HG03095 (cell line): ENCODE measurements around the gene MARCOL.

Experiments used
- ATAC-seq: cut with Tn5 transposase; IDR thresholded peaks from one replicate; pipeline ENCODE4 v1.9.1; 2021; ENCODE audit warnings: moderate library complexity; ENCODE audit not compliant: unreplicated experiment

MARCOL gene

GRCh38 chr5:148238418-148238794 lies at the start of gene MARCOL:
Gene MARCOL, plus strand, starts transcription at chr5:148238525. Its CDS starts 73 bp downstream, at chr5:148238598.
- no peak for ATAC-seq

GRCh38 chr5:148191010-148191409 lies 47.3 kb upstream of the MARCOL start:
- no peak for ATAC-seq

DNA sequence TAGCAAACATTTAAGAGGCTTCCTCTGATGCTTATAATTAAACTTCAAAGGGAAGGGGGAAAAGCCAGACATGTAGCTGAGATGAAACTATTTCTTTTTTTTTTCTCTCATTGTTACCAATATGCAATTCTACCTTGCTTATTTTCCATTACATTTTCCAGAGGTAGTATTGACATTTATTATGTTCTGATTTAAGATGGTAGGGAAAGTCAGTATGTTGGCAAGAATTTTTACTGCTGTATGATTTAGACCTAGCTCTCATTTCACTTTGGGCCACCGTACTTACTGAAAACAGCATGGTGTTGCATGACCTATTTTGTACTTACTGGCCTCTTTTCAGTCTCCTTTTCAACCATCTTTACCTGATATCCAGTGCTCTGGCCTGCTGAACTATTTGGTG lies 45.1 kb upstream of the MARCOL start:
- no peak for ATAC-seq

GRCh38 chr5:148201151-148201550 lies 37.2 kb upstream of the MARCOL start:
- no peak for ATAC-seq

DNA sequence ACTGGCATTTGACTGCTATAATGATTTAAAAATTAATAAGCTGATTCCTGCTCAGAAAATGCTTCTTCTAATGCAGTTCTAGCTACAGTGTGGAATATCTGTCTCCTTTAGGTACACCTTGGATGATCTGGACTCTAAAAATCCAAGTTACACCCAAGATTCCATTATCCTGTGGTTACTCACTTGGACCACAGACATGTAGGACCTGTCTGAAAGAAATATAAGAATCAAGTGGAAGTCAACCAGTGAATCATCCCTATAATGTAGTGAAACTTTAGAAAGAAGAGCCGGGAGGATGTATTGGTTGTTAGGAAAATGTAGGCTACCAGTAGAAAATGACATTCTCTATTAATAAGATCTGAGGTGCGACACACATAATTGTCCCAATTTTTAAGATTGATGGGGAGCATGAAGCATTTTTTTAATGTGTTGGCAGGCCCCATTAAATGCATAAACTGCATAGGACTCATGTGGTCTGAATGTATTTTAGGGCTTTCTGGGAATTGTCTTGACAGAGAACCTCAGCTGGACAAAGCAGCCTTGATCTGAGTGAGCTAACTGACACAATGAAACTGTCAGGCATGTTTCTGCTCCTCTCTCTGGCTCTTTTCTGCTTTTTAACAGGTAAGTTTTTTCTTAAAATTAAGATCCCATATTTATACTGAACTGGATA lies 35.7 kb upstream of the MARCOL start, which contains the start of gene SPINK6:
Gene SPINK6, plus strand, starts transcription at position 512 of the 673 bp plus-strand sequence. Its CDS starts 55 bp downstream, at position 567.
- ATAC-seq, result no peak

GRCh38 chr5:148205044-148205806 lies 33.1 kb upstream of the MARCOL start:
- ATAC-seq, result no peak

DNA sequence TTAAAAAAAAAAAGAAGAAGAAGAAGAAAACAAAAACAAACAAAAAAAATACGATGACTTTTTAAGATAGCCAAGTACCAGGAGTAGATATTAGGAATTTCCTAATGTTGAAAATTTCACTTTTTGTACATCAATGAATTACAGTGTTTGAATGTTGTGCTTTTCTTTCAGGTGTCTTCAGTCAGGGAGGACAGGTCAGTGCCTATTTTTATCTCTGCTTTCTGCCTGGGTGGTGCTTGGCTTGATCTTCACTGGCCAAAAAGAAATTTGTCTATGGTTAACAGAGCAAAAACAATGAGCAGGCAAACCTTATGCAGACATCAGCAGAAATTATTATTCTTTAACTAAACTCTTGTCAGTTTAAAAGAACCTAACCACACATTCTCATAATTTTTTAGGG lies 32.5 kb upstream of the MARCOL start:
- no peak for ATAC-seq

DNA sequence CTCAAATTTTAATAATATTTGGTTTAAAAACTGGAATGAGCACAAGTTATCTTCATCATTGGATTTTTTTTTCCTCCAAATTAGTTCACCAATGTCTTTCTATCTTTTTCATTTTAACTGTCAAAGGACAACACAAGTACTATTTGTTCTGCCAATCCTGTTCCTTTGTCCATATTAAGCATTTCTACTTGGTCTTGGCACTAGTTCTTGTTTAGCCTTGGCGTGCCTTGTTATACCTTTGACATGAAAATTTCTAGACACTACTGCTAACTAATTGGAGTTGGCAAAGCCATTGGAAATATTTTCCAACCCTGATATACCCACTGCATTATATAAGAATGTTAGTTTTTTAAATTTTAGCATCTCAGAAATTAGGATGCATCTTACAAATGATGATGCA lies 31.7 kb upstream of the MARCOL start:
- no peak for ATAC-seq

DNA sequence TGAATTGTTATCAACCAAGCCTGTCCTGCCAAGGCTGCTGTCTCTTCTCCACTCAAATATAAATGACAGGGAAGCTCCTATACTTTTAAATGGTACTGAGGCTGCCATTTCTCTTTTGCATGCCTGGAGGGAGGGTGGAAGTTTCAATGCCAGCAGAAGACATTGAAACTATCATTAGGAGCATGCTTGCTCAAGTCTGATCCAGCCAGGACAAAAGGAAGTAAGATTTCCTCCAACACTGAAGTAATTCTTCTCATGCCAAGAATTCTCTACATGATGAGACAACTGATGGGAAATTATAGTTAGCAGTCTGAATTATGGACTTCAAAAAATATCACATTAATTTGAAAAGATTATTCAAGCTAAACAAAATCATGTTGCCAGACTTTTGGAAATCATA lies 30.1 kb upstream of the MARCOL start:
- no peak for ATAC-seq

GRCh38 chr5:148209151-148209770 lies 29.1 kb upstream of the MARCOL start:
- ATAC-seq, result no peak

DNA sequence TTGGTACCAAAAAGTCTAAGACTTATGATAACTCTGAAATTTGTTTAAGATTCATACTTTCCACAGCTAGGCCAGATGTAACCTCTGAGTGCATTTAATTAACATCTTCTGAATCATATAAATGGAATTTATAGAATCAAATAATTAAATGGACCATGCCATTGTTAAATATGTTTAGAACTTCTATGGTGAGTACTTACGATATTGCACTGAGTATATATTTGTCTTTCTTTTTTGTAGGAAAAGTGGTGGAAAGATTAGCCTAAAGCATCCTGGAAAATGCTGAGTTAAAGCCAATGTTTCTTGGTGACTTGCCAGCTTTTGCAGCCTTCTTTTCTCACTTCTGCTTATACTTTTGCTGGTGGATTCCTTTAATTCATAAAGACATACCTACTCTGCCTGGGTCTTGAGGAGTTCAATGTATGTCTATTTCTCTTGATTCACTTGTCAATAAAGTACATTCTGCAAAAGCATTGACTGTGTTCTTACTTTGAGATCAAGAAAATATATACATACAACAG lies 23.6 kb upstream of the MARCOL start:
- no peak for ATAC-seq

- no peak for ATAC-seq
Observed at GRCh38 chr5:148221508-148221907, 16.8 kb upstream of the MARCOL start.

- ATAC-seq, result no peak
Observed at GRCh38 chr5:148224117-148224742, 14.1 kb upstream of the MARCOL start.

GRCh38 chr5:148228392-148228984 lies 9.8 kb upstream of the MARCOL start:
- no peak for ATAC-seq

DNA sequence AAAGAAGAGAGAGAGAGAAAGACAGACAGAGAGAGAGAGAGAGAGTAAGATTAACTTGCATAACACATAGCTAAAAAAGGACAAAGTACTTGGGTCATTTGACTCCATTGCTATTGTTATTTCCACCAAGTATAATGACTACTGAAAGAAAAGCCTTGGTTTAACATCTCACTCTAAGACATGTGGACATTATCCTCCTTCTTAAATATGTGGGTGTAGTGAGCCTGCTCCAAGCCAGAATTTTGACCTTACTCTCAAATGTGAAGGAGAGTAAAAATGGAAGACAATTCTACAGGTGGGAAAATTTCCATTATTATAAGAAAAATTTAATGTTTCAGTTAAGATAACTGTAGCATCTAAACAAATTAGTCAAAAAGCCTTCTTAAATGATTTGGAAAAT lies 8.5 kb upstream of the MARCOL start:
- no peak for ATAC-seq

DNA sequence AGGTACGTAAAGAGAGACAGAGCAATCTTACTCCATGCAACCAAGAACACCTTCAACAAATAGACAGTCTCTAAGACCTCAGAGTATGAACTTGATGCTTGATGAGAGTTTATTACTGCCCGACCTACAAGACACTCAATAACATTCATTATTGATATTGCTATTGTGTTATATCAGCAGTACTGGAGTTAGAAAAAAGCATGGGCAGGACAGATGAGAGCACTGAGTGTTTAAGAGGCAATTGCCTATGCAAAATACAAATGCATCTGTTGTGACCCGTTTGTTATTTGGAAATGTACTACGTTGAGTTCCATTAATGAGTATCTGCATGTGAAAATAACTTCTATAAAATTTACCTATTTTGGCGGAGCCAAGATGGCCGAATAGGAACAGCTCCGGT lies 8.1 kb upstream of the MARCOL start:
- no peak for ATAC-seq

DNA sequence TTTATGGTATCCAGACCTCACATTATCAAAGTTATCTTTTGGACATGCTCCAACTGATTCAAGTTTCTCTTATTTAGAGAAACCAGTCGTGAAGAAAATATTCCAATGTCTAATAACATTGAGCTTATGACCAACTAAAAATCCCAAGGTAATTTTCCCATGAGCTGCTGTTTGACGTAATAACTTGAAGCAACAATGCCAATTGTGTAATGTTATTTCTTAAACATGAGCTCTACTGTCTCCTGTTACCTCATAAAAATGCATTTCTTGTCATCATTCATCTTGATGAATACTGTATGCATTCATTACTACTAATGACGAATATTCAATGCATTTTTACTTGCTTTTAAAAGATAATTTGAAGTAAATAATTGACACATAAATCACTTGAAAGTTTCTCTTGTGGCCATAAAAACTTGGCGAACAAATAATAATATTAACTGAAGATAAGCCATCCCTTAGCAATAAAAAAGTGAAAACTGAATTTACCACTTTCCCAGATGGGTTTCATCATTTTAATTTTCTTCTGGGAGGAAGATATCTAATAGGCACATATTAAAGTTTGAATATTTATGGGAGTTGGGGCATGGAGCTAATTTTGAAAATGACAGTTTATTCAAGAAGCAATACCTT lies 424 bp upstream of the MARCOL start:
- ATAC-seq, result no peak

GRCh38 chr5:148248894-148249293 lies 10.6 kb downstream of the MARCOL start:
- ATAC-seq, result no peak

- no peak for ATAC-seq
Observed at GRCh38 chr5:148255456-148255855, 17.1 kb downstream of the MARCOL start.

DNA sequence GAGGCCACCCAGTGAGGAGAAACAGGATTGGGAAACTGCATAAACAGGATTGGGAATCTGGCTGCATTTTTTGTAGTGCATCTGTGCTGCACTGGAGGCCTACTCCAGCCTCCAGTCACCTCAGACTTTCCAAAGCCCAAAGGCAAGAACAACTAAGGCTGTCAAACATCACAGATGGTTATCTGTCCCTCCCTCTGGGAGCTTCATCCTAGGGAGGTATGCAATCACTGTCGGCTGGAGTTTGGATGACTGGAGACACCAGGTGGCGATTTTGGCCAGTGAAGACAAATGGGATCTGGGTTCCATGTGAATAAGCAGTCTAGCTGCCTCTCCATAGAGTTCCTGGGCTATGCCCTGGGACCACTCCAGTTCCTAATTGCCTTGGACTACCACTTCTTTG lies 21.0 kb downstream of the MARCOL start:
- ATAC-seq, result no peak
